Activated CD4-positive, alpha-beta T cell treated with anti-CD3 and anti-CD28 coated beads, Interleukin-2, Interleukin-6, amounts not matched to agents 100 ng/mL and 50 ng/mL, durations not matched to agents 16 hours and 8 hours (primary cell): Measurements from ENCODE around the gene CDK6.
A peak's percentile ranks its signal among the peaks of the same experiment; 100 is the strongest.

Experiments
- DNase-seq: peaks from one replicate; pipeline ENCODE4 v3.0.0-alpha.2; 2020

Gene CDK6

DNA sequence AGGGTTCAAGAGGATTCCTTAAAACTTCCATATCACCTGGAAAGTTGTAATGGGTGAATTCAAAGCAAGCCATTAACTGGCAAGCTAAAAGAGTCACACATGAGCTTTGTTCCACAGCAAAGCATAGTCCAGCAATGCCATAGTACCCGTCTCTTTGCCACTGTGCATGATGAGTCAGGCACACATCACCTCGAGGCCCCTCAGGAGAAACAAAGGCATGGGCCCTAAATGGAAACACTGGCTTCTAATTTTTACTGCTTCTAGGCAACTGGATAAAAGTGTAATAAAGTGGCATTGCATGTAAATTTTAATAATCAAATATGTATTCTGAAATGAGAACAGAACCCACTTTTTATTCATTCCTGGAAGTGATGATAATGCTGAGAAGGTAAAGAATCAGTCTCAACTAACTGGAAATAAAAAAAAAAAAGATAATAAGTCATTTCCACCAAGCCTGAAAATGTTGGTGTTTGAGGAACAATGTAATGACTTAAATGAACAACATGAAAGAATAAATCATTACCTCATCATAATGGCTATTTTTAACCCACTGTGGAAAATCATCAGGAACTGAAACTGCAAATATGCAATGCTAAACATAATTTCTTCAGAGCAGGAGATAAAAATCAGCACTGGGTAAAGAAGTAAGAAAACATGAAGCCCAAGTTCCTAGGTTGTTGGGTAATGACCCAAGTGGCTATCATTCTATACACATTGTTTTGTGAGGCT is 104.9 kb downstream of the CDK6 start:
- DNase-seq: peak; percentile 58

DNA sequence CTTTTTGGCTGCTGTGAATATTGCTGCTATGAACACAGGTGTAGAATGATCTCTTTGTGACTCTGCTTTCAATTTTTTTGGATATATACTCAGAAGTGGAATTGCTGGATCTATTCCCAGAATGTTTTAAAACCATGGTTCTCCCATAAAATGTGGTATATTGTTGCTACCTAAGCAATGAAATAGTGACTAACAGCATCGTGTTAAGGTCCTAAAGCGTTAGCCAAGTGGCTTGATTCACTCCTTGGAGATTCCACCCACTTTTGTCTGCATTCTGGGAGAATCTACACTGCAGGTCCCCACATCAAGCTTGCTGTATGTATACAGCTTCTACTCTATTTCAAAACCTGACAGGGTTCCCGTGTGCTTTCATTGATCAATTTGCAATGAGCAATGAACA is 105.6 kb downstream of the CDK6 start:
- DNase-seq: no peak

DNA sequence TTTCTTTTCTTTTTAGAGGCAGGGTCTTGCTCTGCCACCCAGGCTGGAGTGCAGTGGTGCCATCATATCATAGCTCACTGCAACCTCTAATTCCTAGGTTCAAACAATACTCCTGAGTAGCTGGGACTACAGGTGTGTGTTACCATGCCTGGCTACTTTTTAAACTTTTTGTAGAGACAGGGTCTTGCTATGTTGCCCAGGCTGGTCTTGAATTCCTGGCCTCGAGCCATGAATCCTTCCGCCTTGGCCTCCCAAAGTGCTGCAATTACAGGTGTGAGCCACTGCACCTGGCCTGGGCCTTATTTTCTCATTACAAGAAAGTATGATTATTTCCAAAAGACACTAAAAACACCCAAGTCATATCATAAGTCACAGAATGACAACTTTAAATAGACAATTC is 106.6 kb downstream of the CDK6 start:
- no peak for DNase-seq

DNA sequence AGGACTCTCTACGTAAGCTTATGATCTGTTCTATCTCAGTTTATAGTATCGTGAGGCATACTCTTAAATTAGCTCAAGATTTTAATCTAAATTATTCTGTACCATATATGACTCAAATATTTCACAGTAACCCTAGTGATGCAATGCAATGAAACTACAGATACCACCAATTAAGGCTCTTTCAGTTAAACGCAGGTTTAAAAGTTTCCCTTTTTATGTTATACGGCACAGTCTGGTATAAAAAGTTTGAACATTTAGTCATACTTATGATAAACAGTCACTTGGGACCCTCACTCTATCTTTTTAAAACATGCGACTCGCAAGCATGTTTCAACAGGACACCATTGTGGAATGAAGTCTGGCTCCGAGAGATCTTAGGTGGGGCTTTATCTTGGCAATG is 107.2 kb downstream of the CDK6 start:
- DNase-seq: no peak

DNA sequence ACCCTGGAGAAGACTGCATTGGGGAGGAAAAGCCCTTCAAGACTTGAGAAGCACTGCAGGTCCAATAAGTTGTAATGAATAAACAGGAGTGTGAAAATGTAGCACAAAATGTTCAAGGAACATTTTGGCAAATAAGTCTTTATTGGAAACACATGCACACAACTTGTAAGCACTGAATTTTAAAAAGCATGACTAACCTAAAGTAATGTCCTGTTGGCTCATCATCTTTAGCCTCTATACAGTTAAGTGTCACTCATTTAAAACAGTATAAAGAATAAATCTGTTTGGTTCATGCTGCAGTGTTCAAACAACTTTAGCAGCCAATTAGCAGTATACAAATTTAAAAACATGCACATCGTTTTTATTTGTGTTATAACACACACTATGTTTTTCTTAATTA is 108.6 kb downstream of the CDK6 start:
- no peak for DNase-seq

DNA sequence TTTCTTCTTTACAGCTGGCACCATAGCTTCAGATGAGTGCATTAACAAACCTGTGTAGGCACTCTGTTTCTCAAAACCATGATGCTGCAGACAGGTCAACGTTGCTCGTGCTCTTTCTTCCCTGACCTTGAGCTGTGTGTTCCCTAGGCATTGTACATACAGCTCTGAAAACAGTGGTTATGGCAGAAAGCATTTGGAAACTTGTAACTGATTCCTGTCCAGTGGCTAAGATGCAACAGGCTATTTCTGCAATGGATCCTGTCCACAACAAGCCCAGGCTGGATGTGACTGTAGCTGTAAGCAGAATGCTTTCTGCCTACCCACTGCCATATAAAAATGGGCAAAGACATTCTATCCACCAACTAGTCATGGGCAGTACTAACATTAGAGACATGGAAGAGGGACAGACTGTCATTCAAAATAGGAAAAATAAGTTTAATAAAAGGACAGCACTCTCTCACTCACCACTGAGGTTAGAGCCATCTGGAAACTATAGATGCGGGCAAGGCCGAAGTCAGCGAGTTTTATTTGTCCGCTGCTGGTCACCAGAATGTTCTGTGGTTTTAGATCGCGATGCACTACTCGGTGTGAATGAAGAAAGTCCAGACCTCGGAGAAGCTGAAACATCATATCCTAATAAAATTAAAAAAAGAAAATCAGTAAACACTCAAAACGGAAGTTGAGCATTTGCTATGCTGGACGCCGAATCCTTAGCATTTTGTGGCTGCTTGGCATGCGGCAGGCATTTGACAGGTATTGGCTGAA is 111.0 kb downstream of the CDK6 start:
- no peak for DNase-seq

DNA sequence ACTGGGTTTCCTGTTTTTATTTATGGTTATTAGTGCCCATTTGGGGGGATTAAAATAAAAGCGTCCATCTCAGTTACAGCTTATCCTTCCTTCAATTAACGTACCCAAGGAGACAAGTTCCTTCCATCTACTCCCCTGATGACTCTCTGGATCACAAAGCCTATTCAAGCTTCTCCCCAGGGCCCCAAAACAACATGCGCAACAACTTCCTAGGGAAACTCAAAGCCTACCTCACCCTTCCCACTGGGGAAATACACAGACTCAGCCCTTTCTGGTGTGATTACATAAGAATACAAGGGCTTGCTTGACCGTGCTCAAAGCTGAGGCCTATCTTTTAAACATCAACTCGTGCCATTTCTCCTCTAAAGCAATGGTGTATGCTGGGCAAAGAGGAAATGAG is 112.4 kb downstream of the CDK6 start:
- DNase-seq: no peak

DNA sequence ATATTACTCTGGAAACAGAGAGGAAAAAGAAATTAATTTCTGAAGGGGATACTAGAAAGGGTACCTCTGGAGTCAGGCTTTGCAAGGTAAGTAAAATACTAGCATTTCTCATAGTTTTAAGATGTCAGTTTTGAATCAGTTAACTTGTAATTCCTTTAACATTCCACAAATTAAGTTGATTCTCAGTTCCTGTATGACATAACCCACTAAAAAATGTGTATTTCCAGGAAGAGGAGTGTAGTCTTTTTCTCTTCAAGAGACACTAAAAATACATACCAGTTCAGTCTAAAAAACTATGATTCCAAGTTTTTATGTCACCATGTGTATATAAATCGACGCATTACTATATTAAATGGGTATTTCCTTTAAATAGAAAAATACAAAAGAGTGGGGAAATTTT is 113.2 kb downstream of the CDK6 start:
- DNase-seq: no peak

DNA sequence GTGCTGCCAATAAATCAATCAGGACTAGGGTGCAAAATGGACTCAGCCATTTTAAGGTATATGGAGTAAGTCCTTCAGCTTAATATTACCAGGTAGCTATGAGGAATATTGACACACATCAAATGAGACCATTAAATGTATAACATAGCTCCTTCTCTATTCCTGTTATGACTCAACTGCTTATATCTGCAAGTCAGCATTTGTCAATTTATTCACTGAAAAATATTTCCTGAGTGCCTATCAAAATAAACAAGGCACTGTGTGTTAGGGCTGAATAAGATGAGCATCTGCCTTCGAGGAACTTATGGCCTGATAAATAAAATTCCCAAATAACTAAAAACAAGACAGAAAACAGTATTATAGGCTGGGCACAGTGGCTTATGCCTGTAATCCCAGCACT is 113.8 kb downstream of the CDK6 start:
- no peak for DNase-seq

DNA sequence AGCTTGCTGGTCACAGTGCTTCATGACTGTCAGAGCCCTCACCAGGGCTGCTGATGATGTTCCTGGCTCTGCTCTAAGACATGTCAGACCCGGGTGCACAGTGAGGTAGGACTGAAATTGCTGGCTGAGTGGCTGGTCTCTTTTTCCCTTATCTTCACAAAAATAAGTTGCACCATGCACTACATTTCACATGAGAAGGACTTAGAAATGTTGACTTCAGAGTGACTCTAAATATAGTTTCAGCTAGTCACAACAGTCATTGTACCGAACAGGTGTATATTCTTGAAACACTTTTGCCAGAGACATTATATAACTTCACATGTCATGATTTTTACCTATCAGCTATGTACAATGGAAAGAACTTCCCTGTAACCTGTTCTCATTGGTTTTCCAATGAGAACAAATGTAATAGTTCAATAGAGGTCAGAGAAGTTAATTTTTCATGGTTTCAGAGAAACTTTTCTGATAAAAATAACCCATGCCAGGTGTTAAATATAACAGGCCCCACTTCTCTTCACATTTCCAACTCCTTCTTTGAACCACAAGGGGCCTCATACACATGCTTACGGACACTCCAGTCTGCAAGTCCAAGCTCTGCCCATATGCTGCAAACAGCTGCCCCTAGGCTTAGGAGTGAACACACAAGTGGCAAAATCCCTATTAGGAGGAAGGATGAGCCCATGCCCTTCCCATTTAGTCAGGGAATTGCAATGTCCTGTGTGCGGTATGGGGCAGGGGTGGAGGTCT is 115.6 kb downstream of the CDK6 start:
- no peak for DNase-seq

DNA sequence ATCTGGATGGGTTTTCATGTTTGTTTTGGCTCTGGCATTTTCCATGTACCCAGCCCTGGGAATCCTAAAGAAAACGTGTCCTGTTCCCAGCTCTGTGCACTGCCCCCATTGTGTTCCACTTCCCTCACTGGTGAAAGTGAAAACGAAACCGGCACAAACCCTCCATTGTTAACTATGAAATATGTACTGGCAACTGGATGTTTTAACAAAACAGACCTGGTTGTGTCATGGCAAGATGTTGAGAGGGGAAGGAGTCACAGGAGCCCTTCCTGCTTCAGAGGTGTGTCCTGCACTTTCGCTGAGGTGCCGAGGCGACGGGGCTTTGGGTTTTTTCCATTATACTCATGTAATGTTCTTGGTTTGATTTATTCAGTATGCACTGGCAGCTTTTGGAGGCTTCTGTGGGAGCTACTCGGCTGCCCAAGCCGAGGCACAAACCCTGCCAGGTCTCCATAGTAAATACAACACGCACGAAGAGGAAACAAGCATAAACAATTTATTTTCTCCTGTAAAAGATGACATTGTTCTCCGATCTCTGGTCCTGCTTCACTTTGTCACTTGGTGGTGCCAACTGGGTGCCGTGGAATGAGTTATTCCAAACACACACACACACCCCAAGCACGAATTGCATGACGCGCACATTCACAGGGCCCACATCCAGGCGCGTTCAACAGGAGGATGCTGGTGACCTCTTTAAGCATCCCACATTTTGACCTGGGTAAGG is 118.2 kb downstream of the CDK6 start:
- peak; percentile 80 for DNase-seq

DNA sequence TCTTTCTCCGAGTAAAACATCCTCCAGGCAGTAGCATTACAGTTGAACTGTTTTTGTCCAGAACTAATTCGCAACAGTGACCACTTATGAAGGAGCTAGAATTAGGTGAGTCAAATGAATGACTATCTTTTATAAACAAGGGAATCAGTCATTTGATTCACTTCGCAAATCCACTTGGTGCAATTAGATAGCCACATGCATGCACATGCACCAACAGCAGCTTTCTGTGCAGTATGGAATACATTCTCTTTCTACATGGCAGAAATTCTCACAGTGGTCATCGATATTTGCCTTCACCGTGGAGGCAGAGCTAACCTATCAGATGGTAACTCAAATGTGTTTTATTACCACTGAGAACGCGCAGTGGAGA is 118.8 kb downstream of the CDK6 start:
- DNase-seq: no peak

DNA sequence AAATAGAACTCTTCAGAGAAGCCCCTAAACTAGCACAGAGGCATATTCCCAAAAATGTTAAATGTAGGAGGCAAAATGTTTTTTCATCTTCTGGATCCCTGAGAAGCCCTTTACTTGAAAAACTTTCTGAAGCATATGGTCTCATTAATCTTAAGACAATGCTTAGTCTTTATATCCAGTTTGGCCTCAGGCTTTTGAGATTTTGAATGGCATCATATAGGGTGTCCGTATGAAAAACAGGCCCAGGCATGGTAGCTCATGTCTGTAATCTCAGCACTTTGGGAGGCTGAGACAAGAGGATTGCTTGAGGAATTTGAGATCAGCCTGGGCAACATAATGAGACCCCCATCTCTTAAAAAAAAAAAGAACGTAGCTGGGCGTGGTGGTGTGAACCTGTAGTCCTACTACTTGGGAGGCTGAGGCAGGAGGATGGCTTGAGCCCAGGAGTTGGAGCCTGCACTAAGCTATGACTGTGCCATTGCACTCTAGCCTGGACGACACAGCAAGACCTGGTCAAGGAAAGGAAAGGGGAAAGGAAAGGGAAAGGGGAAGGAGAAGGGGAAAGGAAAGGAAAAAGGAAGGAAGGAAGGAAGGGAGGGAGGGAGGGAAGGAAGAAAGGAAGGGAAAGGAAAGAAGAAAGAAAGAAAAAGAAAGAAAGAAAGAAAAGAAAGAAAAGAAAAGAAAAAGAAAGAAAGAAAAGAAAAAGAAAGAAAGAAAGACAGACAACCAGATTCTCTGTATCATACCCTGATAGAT is 119.4 kb downstream of the CDK6 start:
- no peak for DNase-seq

DNA sequence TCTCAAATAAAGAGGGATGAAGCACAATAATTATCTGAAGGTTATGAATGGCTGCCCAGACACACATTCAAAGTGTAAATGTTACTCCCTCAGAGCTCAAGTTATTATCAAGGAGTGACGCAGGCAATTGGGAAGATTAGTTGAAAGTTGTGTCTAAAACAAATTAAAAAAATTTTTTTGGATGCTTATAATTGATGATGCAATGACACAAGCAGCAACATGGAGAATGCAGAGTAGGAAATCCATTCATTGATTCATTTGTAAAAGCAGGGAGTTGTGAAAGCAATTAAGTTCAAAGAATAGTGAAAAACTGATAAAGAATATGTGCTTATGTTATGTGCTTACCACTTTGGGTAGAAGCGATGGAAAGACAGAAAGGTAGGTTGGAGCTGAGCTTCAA is 120.4 kb downstream of the CDK6 start:
- DNase-seq: no peak

DNA sequence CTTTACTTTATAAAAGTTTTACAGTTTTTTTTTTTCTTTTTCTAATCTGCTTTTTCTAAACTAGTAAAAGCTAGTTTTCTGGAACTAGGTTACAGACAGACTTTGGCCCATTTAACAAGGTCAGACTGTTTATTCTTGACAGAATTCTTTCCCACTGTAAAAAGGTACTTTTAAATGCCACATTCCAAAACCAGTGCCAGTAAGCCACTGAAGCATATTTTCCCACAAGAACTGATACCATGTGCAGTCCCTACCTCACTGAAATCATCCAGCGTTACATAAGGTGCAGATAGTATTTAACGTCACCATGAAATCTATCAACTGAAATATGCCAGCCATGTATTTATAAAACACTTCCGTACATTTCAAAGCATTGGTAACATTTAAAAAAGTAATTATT is 121.6 kb downstream of the CDK6 start:
- DNase-seq: no peak

DNA sequence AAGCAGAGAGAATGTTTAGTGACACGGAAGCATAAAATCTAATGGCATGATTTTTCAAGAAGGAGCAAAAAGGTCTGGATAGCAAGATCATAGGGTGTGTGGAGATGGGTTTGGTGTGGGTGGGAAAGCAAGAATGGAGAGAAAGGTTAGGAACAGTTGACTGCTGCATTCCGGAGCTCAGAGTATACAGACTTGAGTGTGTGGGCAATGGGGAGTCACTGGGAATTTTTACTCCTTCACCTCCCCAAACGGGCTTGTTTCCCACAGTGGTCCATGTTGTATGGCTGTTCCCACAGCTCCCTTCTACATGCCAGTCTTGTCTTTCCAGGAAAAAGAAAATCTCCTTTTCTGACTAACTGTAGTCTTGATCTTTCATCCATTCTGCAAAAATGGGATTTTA is 122.1 kb downstream of the CDK6 start:
- DNase-seq: no peak

DNA sequence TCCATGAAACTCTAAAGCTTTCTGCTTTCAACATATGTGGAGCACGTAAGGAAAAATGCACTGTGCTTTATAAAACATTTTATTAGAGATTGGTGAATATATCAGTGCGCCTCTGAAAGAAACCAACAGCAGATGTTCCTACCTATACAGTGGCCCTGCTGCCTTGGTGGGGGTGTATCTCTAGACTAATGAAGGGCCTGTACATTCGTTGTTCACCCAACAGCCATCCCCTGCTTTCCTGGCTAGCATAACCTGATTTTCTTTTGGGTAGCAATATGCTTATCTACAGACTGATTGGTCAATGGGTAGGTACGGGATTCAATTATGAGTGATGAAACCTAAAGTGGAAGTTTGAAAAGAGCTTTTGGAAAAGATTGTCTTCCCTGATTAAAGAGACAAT is 126.5 kb downstream of the CDK6 start:
- DNase-seq: no peak

DNA sequence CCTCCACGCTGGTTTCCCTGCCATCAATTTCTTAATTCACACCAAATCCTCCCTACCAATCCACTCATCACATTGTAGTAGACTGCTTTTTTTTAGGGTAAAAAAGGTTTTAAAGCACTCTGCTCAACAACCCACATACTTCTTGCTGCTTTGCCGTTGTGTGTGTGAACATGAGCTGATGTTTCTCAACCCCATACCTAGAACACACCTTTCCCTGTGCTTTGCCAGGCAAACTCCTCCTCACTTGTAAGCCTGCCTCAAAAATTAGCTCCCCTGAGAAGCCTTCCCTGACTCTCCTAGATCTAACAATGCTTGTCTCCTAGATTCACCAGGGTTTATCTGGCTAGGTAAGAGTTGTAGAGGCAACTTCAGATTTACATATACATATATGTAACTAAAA is 127.2 kb downstream of the CDK6 start:
- no peak for DNase-seq

DNA sequence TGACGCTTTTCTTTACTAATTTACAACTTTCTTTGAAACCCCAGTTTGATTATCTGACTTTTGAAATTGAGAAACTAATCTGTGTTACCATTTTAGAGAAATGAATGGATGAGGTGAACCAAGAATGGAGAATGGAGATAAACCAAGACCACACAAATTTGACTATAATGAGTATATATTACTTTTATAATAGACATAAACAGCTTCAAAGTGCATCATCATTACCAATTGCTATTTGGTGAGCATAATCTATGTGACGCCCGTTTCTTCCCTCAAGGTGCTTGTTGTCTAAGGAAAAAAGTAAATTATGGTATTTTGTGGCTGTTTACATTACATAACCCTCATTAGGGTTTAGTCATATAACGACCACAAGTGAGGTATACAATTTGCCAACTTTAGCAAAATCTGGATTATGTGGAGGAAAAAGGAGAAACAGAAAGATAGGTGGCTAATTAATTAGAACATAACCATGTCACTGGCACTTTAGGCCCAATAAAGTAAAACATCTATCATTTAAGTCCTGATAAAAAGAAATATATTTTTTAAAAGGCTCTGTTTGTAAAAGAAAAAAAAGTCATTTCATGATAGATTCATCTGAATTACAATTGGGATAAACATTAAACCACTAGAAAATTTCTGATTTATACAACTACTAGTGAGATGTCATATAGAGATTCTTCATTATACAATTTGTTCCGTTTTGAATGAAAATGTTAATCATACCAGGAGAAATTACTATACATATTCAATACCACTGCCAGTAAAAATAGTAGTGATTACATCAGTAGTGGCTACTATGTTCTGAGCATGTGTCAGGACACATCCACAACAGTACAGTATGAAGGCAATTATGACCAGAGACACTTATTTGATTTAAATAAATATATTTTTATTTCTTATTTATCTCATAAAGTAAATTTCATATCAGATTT is 128.0 kb downstream of the CDK6 start:
- DNase-seq: peak; percentile 71

DNA sequence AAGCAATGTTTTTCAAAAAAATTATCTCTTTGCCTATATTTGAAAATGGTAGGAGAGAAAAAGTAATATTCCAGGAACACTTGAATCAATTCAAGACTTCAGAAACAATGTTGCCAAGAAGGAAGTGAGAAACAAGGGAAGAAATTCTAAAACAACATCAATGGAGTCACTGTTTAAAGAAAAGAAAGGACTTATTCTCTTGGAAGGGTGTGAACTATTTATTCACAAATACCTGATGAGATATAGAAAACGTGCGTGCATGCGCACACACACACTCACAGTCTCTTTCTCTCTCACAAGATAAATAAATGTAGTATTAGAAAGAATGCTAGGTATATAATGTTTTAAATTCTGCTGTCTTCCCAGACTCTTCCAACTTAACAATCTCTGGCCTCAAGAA is 128.9 kb downstream of the CDK6 start:
- no peak for DNase-seq

DNA sequence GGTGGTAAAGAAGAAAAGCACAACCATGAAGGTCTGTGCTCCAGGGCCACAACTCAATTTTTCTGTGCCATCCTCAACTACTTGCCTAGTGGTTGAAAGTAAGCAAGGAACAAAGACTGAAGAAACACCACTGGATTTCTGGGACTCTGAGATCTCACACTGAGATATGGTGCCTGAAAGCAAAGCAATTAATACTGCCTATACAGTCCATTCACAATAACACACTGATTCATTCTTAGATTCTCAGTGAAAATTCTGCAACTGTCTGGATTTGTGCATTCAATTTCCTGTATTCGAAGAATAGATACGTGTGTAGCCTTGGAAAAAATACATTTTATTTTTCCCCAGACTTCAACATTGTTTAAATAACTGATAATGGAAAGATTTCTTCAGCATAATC is 129.8 kb downstream of the CDK6 start:
- peak; percentile 36 for DNase-seq

DNA sequence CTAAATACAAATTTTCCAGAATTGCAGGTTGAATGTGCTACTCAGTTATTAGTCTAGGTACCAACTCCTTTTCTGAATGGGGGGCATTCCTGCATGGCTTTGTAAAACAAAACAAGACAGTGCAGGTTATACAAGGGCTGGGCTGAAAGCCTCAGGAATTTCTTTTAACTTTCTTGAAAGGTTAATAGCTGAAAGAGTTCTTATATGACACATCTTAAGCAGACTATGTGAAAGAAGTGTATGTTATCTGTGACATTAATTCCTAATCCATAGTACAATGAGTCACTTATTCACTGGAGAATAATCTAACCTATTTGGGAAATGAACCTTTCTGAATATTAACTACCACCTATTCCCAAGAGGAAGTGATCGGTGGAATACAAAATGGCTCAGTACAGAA is 130.5 kb downstream of the CDK6 start:
- DNase-seq: no peak
